H9 (cell line): Measurements from ENCODE around the gene CCDC92. TPM values are rescaled to one million over a fixed set of nuclear protein-coding genes. Genes with fewer than 3 reads are reported as not detected.

ENCODE experiments used
- DNase-seq: peaks from one replicate; pipeline ENCODE4 v3.0.0-alpha.2; 2017
- H2AFZ ChIP-seq: one replicate; pipeline ENCODE4 v1.6.1; 2013; ENCODE audit warnings: mild to moderate bottlenecking, low read length, control low read depth, moderate library complexity
- H2AK5ac ChIP-seq: 2 replicates; pipeline ENCODE4 v1.6.1; 2013; ENCODE audit warnings: low read length, control low read depth, mixed read lengths; ENCODE audit not compliant: insufficient read length
- H2BK120ac ChIP-seq: one replicate; pipeline ENCODE4 v1.6.1; 2013; ENCODE audit warnings: low read depth, mild to moderate bottlenecking, low read length, control low read depth, inconsistent platforms; ENCODE audit not compliant: poor library complexity, severe bottlenecking
- H2BK12ac ChIP-seq: 2 replicates; pipeline ENCODE4 v1.6.1; 2013; ENCODE audit warnings: low read length, control low read depth, mixed read lengths, low read depth; ENCODE audit not compliant: insufficient read length
- H2BK15ac ChIP-seq: 2 replicates; pipeline ENCODE4 v1.6.1; 2013; ENCODE audit warnings: low read depth, low read length, control low read depth
- H2BK20ac ChIP-seq: one replicate; pipeline ENCODE4 v1.6.1; 2013; ENCODE audit warnings: low read depth, mild to moderate bottlenecking, low read length, control low read depth, inconsistent platforms; ENCODE audit not compliant: poor library complexity, severe bottlenecking
- H2BK5ac ChIP-seq: 2 replicates; pipeline ENCODE4 v1.6.1; 2013; ENCODE audit warnings: low read length, control low read depth, mixed read lengths; ENCODE audit not compliant: insufficient read length
- H3K14ac ChIP-seq: 2 replicates; pipeline ENCODE4 v1.6.1; 2013; ENCODE audit warnings: low read length, control low read depth; ENCODE audit not compliant: insufficient read depth
- H3K18ac ChIP-seq: 2 replicates; pipeline ENCODE4 v1.6.1; 2013; ENCODE audit warnings: low read depth, mild to moderate bottlenecking, mixed read lengths, low read length, control low read depth; ENCODE audit not compliant: insufficient read length
- H3K23ac ChIP-seq: 2 replicates; pipeline ENCODE4 v1.6.1; 2013; ENCODE audit warnings: low read length, control low read depth, mixed read lengths, low read depth; ENCODE audit not compliant: insufficient read length
- H3K23me2 ChIP-seq: 2 replicates; pipeline ENCODE4 v1.6.1; 2013; ENCODE audit warnings: low read depth, mild to moderate bottlenecking, mixed read lengths, low read length, control low read depth; ENCODE audit not compliant: insufficient read length, poor library complexity, severe bottlenecking
- H3K27ac ChIP-seq: 2 replicates; pipeline ENCODE4 v1.5.1; 2013; ENCODE audit warnings: low read length, control low read depth, mixed read lengths, low read depth; ENCODE audit not compliant: insufficient read length
- H3K27me3 ChIP-seq: 2 replicates; pipeline ENCODE4 v1.6.1; 2013; ENCODE audit warnings: low read length, control low read depth, inconsistent platforms; ENCODE audit not compliant: insufficient read depth
- H3K4ac ChIP-seq: 2 replicates; pipeline ENCODE4 v1.6.1; 2013; ENCODE audit warnings: low read depth, mild to moderate bottlenecking, control low read depth, inconsistent platforms, low read length, moderate library complexity
- H3K4me1 ChIP-seq: 2 replicates; pipeline ENCODE4 v1.6.1; 2013; ENCODE audit warnings: low read length, control low read depth, inconsistent platforms; ENCODE audit not compliant: insufficient read depth
- H3K4me2 ChIP-seq: 2 replicates; pipeline ENCODE4 v1.6.1; 2013; ENCODE audit warnings: low read length, control low read depth, mixed read lengths; ENCODE audit not compliant: insufficient read length, insufficient read depth
- H3K56ac ChIP-seq: 2 replicates; pipeline ENCODE4 v1.6.1; 2013; ENCODE audit warnings: low read depth, mild to moderate bottlenecking, mixed read lengths, low read length, control low read depth; ENCODE audit not compliant: insufficient read length
- H3K79me1 ChIP-seq: 2 replicates; pipeline ENCODE4 v1.6.1; 2013; ENCODE audit warnings: low read depth, mild to moderate bottlenecking, moderate library complexity, low read length, control low read depth, inconsistent platforms; ENCODE audit not compliant: insufficient read depth, poor library complexity, severe bottlenecking
- H3K79me2 ChIP-seq: 2 replicates; pipeline ENCODE4 v1.6.1; 2013; ENCODE audit warnings: low read length, control low read depth, inconsistent platforms; ENCODE audit not compliant: insufficient read depth
- H3K9ac ChIP-seq: 2 replicates; pipeline ENCODE4 v1.6.1; 2013; ENCODE audit warnings: low read length, control low read depth, mixed read lengths; ENCODE audit not compliant: insufficient read length; ENCODE audit errors: extremely low read depth
- H3K9me3 ChIP-seq: one replicate; pipeline ENCODE4 v1.6.1; 2013; ENCODE audit warnings: low read depth, low read length, inconsistent platforms; ENCODE audit not compliant: control insufficient read depth
- H3T11ph ChIP-seq: one replicate; pipeline ENCODE4 v1.6.1; 2013; ENCODE audit warnings: mild to moderate bottlenecking, low read length, control low read depth, inconsistent platforms
- H4K20me1 ChIP-seq: one replicate; pipeline ENCODE4 v1.6.1; 2013; ENCODE audit not compliant: control insufficient read depth, insufficient read length, insufficient read depth
- H4K5ac ChIP-seq: 2 replicates; pipeline ENCODE4 v1.6.1; 2013; ENCODE audit warnings: low read depth, mild to moderate bottlenecking, mixed read lengths, low read length, control low read depth; ENCODE audit not compliant: insufficient read length
- H4K8ac ChIP-seq: replicated peaks from 2 replicates; pipeline ENCODE4 v1.6.1; 2013; ENCODE audit warnings: low read length, control low read depth, mixed read lengths, low read depth; ENCODE audit not compliant: insufficient read length
- H4K91ac ChIP-seq: 2 replicates; pipeline ENCODE4 v1.6.1; 2013; ENCODE audit warnings: low read depth, mild to moderate bottlenecking, moderate library complexity, mixed read lengths, low read length, control low read depth; ENCODE audit not compliant: insufficient read length
- H3K27ac Mint-ChIP-seq, 3 experiments: 2 replicates in 2 of 3; 3 replicates in 1 of 3; pipeline ENCODE4 v1.8.0; 2020 to 2021; ENCODE audit warnings: mixed read lengths in 3 of 3, mild to moderate bottlenecking in 1 of 3, moderate library complexity in 1 of 3
- H3K27me3 Mint-ChIP-seq: 2 replicates; pipeline ENCODE4 v1.8.0; 2021; ENCODE audit warnings: low read depth, mild to moderate bottlenecking, moderate library complexity, mixed read lengths
- H3K36me3 Mint-ChIP-seq, 3 experiments: 2 replicates in 2 of 3; 3 replicates in 1 of 3; pipeline ENCODE4 v1.8.0; 2020 to 2021; ENCODE audit warnings: low read depth in 3 of 3, mixed read lengths in 3 of 3; ENCODE audit not compliant: insufficient read depth in 1 of 3
- H3K4me1 Mint-ChIP-seq, 2 experiments: 2 replicates each; pipeline ENCODE4 v1.8.0; 2020; ENCODE audit warnings: mixed read lengths in 2 of 2
- H3K4me3 Mint-ChIP-seq, 2 experiments: 2 replicates in 1 of 2; 3 replicates in 1 of 2; pipeline ENCODE4 v1.8.0; 2020 to 2021; ENCODE audit warnings: mild to moderate bottlenecking in 2 of 2, mixed read lengths in 2 of 2, moderate library complexity in 1 of 2
- H3K9me3 Mint-ChIP-seq, 2 experiments: 2 replicates in 1 of 2; 3 replicates in 1 of 2; pipeline ENCODE4 v1.8.0; 2020; ENCODE audit warnings: mild to moderate bottlenecking in 2 of 2, mixed read lengths in 2 of 2, moderate library complexity in 1 of 2
- CTCF ChIP-seq: fragments of 200-600 bp; sonication (generic); conservative IDR thresholded peaks from 3 replicates; pipeline ENCODE4 v1.8.0; 2021; ENCODE audit warnings: antibody characterized with exemption, mild to moderate bottlenecking
- WGBS: extraction: QIAGEN DNeasy Blood & Tissue Kit; methylation state at CpG from one replicate; pipeline ENCODE4 v1.1.7; 2013; ENCODE audit warnings: missing lambda C conversion rate, low lambda C conversion rate, mixed read lengths; ENCODE audit not compliant: insufficient read length; ENCODE audit errors: extremely low coverage; 5-methylcytosine and 5-hydroxymethylcytosine counted together
- total RNA-seq: library from RNA; stranded (reverse); gene quantifications from 2 replicates; pipeline ENCODE4 v1.2.1, GENCODE V29; 2021

CCDC92 gene
- total RNA-seq, 1 experiment from 2014 or later: 1.3 TPM

- peaks cover 2 to 11% of the 10 kb centered on the region in 2 experiments; a peak in 3 of 5 replicates for H3K9me3 Mint-ChIP-seq
- Histone ChIP-seq H3K18ac (no peak overlapping the region), H2BK20ac (no peak overlapping the region), H3K23ac (no peak overlapping the region), H2AFZ (no peak overlapping the region), H2BK15ac (no peak overlapping the region), H4K20me1 (no peaks in the 10 kb centered on the region), H3K4me2 (no peak overlapping the region), H3K23me2 (no peaks in the 10 kb centered on the region), H3K27me3 (no peaks in the 10 kb centered on the region), H3K4ac (no peak overlapping the region), H3K79me1 (no peaks in the 10 kb centered on the region), H3K9ac (no peak overlapping the region), H3K56ac (no peak overlapping the region), H3K27ac (no peak overlapping the region), H2BK12ac (no peak overlapping the region), H4K5ac (no peak overlapping the region), H3K79me2 (no peaks in the 10 kb centered on the region), H3K4me1 (no peaks in the 10 kb centered on the region), H3T11ph (no peak overlapping the region), H2BK120ac (no peak overlapping the region), H2AK5ac (no peak overlapping the region), H2BK5ac (no peak overlapping the region), H3K9me3 (no peaks in the 10 kb centered on the region), H3K14ac (no peak overlapping the region), H4K8ac (no peak overlapping the region), H4K91ac (no peak overlapping the region)
- no peak overlapping the region for H3K27ac Mint-ChIP-seq
- no peak for TF ChIP-seq CTCF
- no peak for DNase-seq
- H3K27me3 Mint-ChIP-seq: peaks cover 78% of the 10 kb centered on the region
- WGBS: no CpG with 5 or more reads among the region's 8 CpGs
- no peak overlapping the region for H3K4me3 Mint-ChIP-seq
- H3K4me1 Mint-ChIP-seq: peaks cover 13 to 17% of the 10 kb centered on the region in 2 experiments
- peaks cover 0 to 10% (median 2%) of the 10 kb centered on the region in 3 experiments; a peak in 4 of 7 replicates for H3K36me3 Mint-ChIP-seq
Observed at GRCh38 chr12:123896767-123897166, 75.9 kb downstream of the CCDC92 start.
